Brain microvascular endothelial cell (primary cell): Measurements from ENCODE around the gene ASPHD1.
"Not testable (repeated sequence)": the region's sequence is repeated elsewhere in the genome, so short reads cannot be mapped to it uniquely, and the experiment has no call there.

ENCODE experiments used
- DNase-seq: peaks from one replicate; pipeline ENCODE4 v3.0.0-alpha.2; 2020
- H3K27ac ChIP-seq: fragments of 250-450 bp; sonication (Bioruptor Pico); 2 replicates; pipeline ENCODE4 v1.5.1; 2020; ENCODE audit warnings: mild to moderate bottlenecking, moderate library complexity
- H3K27me3 ChIP-seq: fragments of 250-450 bp; sonication (Bioruptor Pico); replicated peaks from 2 replicates; pipeline ENCODE4 v1.5.1; 2020; ENCODE audit warnings: mild to moderate bottlenecking
- H3K36me3 ChIP-seq: fragments of 250-450 bp; sonication (Bioruptor Pico); replicated peaks from 2 replicates; pipeline ENCODE4 v1.5.1; 2020; ENCODE audit warnings: mild to moderate bottlenecking
- H3K4me3 ChIP-seq: 2 replicates; pipeline ENCODE4 v1.5.1; 2011; ENCODE audit warnings: low read depth, mild to moderate bottlenecking, control low read depth, low read length, moderate library complexity
- in situ Hi-C: cut with HindIII; loops from 2 replicates; pipeline ENCODE4 v1.10.0; 2017; ENCODE audit warnings: low sequenced_read_pairs, low pct_ligation_motif_present
- TF ChIP-seq, protein P1 (sequence below): IDR thresholded peaks from 2 replicates; pipeline ENCODE4 v1.5.1; 2011; ENCODE audit warnings: low read depth, mild to moderate bottlenecking, moderate library complexity, low read length, control low read depth, inconsistent platforms; ENCODE audit errors: missing control alignments

Gene ASPHD1

DNA sequence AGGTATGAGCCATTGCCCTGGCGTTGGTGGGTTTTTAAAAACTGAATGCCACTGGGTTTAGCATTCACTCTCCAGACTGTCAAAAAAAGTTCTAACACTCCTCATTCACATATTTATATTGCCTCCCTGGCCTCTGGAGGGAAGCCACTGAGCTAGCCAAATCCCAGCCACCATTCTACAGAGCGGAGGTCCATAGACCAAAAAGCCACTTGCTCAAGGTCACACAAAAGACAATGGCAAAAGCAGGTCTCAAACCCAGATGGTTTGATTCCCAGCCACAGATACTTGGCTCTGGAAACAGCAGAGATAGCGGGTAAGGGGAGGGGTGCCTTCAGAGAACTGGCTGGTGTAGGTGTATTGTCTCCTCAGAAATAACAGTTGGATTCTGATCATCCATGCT, 19.2 kb upstream of the ASPHD1 start:
- DNase-seq, result no peak
- H3K36me3 ChIP-seq, result no peaks in the 10 kb centered on the region
- peaks cover 9% of the 10 kb centered on the region for H3K27me3 ChIP-seq
- in situ Hi-C loops, result no loop called here
- no peak overlapping the region for H3K4me3 ChIP-seq
- H3K27ac ChIP-seq, result no peak overlapping the region
- TF ChIP-seq, protein P1, sequence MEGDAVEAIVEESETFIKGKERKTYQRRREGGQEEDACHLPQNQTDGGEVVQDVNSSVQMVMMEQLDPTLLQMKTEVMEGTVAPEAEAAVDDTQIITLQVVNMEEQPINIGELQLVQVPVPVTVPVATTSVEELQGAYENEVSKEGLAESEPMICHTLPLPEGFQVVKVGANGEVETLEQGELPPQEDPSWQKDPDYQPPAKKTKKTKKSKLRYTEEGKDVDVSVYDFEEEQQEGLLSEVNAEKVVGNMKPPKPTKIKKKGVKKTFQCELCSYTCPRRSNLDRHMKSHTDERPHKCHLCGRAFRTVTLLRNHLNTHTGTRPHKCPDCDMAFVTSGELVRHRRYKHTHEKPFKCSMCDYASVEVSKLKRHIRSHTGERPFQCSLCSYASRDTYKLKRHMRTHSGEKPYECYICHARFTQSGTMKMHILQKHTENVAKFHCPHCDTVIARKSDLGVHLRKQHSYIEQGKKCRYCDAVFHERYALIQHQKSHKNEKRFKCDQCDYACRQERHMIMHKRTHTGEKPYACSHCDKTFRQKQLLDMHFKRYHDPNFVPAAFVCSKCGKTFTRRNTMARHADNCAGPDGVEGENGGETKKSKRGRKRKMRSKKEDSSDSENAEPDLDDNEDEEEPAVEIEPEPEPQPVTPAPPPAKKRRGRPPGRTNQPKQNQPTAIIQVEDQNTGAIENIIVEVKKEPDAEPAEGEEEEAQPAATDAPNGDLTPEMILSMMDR, result no peak

DNA sequence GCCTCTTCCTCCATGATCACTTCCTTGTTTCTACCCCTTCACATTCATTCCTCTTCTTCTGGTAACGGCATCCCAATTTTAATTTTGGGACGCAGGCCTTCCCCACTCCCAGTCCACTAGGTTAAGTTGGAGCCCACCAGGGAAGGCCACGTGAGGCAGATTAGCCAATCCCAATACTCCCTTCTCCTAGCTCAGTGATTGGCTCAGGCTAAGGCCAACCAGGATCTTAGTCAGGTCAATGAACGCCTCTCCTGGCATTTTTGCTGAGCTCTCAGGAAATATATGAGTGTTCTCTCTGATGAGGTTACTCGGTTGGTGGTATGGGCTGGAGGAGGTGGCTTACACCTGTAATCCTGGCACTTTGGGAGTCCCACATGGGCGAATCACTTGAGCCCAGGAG, 16.3 kb upstream of the ASPHD1 start:
- in situ Hi-C loops, result no loop called here
- no peak for DNase-seq
- Histone ChIP-seq H3K27me3 (no peaks in the 10 kb centered on the region), H3K27ac (no peak overlapping the region), H3K36me3 (no peaks in the 10 kb centered on the region), H3K4me3 (no peak overlapping the region)
- TF ChIP-seq, protein P1, result no peak

DNA sequence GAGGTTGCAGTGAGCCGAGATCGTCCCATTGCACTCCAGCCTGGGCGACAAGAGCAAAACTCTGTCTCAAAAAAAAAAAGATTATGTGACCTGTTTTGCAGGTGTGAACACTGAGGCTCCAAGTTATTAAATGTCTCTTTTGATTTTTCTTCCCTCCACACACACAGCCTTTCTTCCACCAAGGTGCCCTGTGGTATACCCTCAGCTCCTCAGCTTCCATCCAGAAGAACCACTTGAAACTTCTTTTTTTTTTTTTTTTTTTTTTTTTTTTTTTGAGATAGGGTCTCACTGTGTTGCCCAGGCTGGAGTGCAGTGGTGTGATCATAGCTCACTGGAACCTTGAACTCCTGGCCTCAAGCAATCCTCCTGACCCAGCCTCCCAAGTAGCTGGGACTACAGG, 10.9 kb upstream of the ASPHD1 start:
- H3K27me3 ChIP-seq, in situ Hi-C loops, H3K36me3 ChIP-seq, H3K4me3 ChIP-seq, DNase-seq, H3K27ac ChIP-seq: not testable (repeated sequence)

- Histone ChIP-seq H3K36me3 (no peaks in the 10 kb centered on the region), H3K27me3 (no peaks in the 10 kb centered on the region), H3K4me3 (no peak overlapping the region), H3K27ac (no peak overlapping the region)
- TF ChIP-seq, protein P1, result no peak
- in situ Hi-C loops, result no loop called here
- DNase-seq, result no peak
Measured at GRCh38 chr16:29891525-29892457, 8.5 kb upstream of the ASPHD1 start.

- H3K36me3 ChIP-seq, result no peaks in the 10 kb centered on the region
- H3K4me3 ChIP-seq, result no peak overlapping the region
- in situ Hi-C loops, result no loop called here
- TF ChIP-seq, protein P1, result no peak
- H3K27me3 ChIP-seq, result no peaks in the 10 kb centered on the region
- no peak for DNase-seq
- H3K27ac ChIP-seq, result no peak overlapping the region
Measured at GRCh38 chr16:29892458-29892813, 7.9 kb upstream of the ASPHD1 start.

- no peak overlapping the region for H3K4me3 ChIP-seq
- H3K27ac ChIP-seq, result no peak overlapping the region
- TF ChIP-seq, protein P1, result no peak
- H3K27me3 ChIP-seq, result peaks cover 3% of the 10 kb centered on the region
- DNase-seq, result no peak
- in situ Hi-C loops, result no loop called here
- no peaks in the 10 kb centered on the region for H3K36me3 ChIP-seq
Measured at GRCh38 chr16:29893553-29893952, 6.7 kb upstream of the ASPHD1 start.
